Measurements from ENCODE around the gene CADM2. TPM values are rescaled to one million over a fixed set of nuclear protein-coding genes. Genes with fewer than 3 reads are reported as not detected.

Gene CADM2
- total RNA-seq, 4 donors from 2014 or later: 0.13 to 4.3 (median 4.1) TPM

DNA sequence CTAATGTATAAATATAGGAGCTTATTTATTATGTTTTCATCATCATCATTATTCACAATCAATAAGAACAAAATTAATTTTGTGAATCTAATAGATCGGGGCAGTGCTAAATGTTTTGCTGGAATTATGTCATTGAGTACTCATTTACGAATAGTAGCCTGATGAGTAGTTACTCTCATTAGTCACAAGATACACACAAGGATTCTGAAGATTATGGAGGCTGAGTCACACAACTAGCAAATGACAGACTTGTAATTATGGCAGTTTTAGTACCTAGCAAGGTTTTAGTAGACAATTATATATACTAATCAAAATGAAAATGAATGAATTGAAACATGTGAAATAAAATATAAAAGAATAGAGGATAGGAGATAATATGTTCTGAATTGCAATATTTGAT lies 954.2 kb downstream of the CADM2 start:
- WGBS, 2 donors: 90% methylated on average over 2 of the region's 2 CpGs
- intact Hi-C loops (cut with DNase I): no loop called here
- no peaks in the 10 kb centered on the region for H3K27me3 ChIP-seq
- H3K4me3 ChIP-seq (replicated peaks in 1 of 3): no peak overlapping the region
- no peak overlapping the region for H3K27ac ChIP-seq
- no peak for DNase-seq
- no peaks in the 10 kb centered on the region for H3K36me3 ChIP-seq
- H3K4me1 ChIP-seq: no peaks in the 10 kb centered on the region
- no peaks in the 10 kb centered on the region for H3K9me3 ChIP-seq
- TF ChIP-seq POLR2A (IDR thresholded peaks at IDR 0.05): no peak
- TF ChIP-seq, protein P1, sequence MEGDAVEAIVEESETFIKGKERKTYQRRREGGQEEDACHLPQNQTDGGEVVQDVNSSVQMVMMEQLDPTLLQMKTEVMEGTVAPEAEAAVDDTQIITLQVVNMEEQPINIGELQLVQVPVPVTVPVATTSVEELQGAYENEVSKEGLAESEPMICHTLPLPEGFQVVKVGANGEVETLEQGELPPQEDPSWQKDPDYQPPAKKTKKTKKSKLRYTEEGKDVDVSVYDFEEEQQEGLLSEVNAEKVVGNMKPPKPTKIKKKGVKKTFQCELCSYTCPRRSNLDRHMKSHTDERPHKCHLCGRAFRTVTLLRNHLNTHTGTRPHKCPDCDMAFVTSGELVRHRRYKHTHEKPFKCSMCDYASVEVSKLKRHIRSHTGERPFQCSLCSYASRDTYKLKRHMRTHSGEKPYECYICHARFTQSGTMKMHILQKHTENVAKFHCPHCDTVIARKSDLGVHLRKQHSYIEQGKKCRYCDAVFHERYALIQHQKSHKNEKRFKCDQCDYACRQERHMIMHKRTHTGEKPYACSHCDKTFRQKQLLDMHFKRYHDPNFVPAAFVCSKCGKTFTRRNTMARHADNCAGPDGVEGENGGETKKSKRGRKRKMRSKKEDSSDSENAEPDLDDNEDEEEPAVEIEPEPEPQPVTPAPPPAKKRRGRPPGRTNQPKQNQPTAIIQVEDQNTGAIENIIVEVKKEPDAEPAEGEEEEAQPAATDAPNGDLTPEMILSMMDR (IDR thresholded peaks at IDR 0.05): no peak

DNA sequence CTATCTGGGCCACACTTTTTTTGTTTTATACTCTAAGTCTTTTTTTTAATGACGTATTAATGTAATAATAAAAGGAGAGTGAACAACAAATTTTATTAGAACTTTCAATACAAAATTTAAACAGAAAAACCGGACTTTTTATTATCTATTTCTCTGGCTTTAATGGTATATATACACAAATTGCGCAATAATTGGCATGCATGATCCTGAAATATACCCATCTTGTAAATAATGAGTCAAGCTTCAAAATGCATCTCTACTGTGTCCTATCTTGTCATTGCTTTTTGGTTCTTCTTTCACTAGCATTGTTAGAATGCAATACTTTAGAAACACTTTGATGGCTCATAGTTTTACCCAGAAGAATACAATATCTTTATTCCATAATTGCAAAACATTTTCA lies 963.6 kb downstream of the CADM2 start:
- H3K4me3 ChIP-seq (replicated peaks in 1 of 3): no peak overlapping the region

DNA sequence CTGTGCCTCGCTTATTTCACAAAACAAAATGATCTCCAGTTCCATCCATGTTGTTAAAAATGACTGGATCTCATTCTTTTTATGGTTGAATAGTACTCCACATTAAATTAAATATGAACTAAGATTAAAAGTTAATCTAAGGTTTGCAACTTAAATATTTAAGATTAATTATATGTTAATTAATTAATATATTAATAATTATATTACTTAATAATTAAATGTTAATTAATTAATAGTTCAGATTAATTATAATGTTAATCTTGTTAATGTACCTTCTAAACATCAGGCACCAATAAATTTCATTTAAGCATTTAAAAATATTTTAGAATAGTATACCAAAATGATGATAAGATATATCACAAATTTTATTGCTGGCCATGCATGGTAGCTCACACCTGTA lies 971.9 kb downstream of the CADM2 start:
- H3K4me1 ChIP-seq: no peaks in the 10 kb centered on the region
- 94 to 96% methylated on average over 1 of the region's 1 CpG for WGBS, 2 donors
- no peak for DNase-seq
- no peaks in the 10 kb centered on the region for H3K36me3 ChIP-seq
- no peaks in the 10 kb centered on the region for H3K27me3 ChIP-seq
- H3K9me3 ChIP-seq: no peaks in the 10 kb centered on the region
- no peak overlapping the region for H3K4me3 ChIP-seq (replicated peaks in 1 of 3)
- no peak overlapping the region for H3K27ac ChIP-seq
- intact Hi-C loops (cut with DNase I): no loop called here
- TF ChIP-seq POLR2A (IDR thresholded peaks at IDR 0.05): no peak
- TF ChIP-seq, protein P1 (IDR thresholded peaks at IDR 0.05): no peak

More for the DNA sequence above, 963.6 kb downstream of the CADM2 start:
- no peak for DNase-seq
- H3K36me3 ChIP-seq: no peaks in the 10 kb centered on the region
- intact Hi-C loops (cut with DNase I): no loop called here
- H3K27me3 ChIP-seq: no peaks in the 10 kb centered on the region
- H3K4me1 ChIP-seq: no peaks in the 10 kb centered on the region
- WGBS, 2 donors: 94 to 95% methylated on average over 3 of the region's 3 CpGs
- no peak overlapping the region for H3K27ac ChIP-seq
- TF ChIP-seq, protein P1 (IDR thresholded peaks at IDR 0.05): no peak
- no peak for TF ChIP-seq POLR2A (IDR thresholded peaks at IDR 0.05)
- H3K9me3 ChIP-seq: no peaks in the 10 kb centered on the region

DNA sequence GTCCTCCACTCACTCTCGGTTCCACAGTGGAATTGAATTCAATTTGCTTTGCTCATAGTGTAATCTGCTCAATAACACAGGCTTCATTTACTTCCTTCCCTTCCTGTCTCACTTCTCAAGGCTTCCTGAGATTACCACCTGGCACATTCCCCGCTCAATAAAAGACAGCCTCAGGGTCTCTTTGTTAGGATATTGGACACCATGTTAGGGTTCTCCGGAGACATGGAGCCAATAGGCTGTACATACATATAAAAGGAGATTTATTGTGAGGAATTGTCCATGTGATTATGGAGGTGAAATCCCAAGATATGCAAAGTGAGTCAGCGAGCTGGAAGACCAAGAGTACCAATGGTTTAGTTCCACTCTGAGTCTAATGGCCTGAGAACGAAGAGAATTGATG lies 974.5 kb downstream of the CADM2 start:
- no peak for DNase-seq
- Histone ChIP-seq H3K9me3 (no peaks in the 10 kb centered on the region), H3K36me3 (no peaks in the 10 kb centered on the region), H3K27ac (no peak overlapping the region), H3K27me3 (no peaks in the 10 kb centered on the region), H3K4me3 (replicated peaks in 1 of 3) (no peak overlapping the region), H3K4me1 (no peaks in the 10 kb centered on the region)
- 85 to 92% methylated on average over 5 of the region's 5 CpGs for WGBS, 2 donors
- intact Hi-C loops (cut with DNase I): no loop called here
- TF ChIP-seq, protein P1 (IDR thresholded peaks at IDR 0.05): no peak
- no peak for TF ChIP-seq POLR2A (IDR thresholded peaks at IDR 0.05)

DNA sequence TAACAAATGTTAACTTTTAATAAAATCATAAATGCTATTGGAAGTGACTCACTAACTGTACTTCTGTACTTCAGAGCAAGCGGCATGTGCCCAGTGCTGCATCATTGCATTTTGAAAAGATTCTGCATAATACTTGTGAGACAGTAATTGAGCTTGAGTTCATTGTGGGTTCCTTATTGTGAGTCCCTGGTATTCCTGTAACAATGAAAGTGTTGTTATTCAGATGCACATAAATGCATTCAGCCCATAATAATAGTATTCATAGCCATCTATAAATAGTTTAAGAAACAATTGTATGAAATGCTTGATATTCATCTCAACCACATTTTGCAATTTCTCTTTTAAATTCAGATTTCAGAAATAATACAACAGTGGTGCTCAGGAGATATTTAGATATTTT lies 976.4 kb downstream of the CADM2 start:
- Histone ChIP-seq H3K4me1 (no peaks in the 10 kb centered on the region), H3K27ac (no peak overlapping the region), H3K4me3 (replicated peaks in 1 of 3) (no peak overlapping the region), H3K27me3 (no peaks in the 10 kb centered on the region), H3K36me3 (no peaks in the 10 kb centered on the region), H3K9me3 (no peaks in the 10 kb centered on the region)
- no peak for DNase-seq
- WGBS, 2 donors: 75 to 88% methylated on average over 1 of the region's 1 CpG
- no peak for TF ChIP-seq POLR2A (IDR thresholded peaks at IDR 0.05)
- TF ChIP-seq, protein P1 (IDR thresholded peaks at IDR 0.05): no peak
- intact Hi-C loops (cut with DNase I): no loop called here

Measured in thyroid gland (tissue), 4 donors.